Neural progenitor cell (in vitro differentiated cells): Measurements from ENCODE around the gene NCS1.

ENCODE experiments used
- CTCF ChIP-seq: fragments of 200-600 bp; sonication (generic); IDR thresholded peaks from 2 replicates; pipeline ENCODE4 v1.5.1; 2017; ENCODE audit warnings: antibody characterized with exemption, mild to moderate bottlenecking
- EZH2 ChIP-seq: fragments of 200-600 bp; sonication (generic); IDR thresholded peaks from 2 replicates; pipeline ENCODE4 v1.6.1; 2017; ENCODE audit warnings: antibody characterized with exemption, mild to moderate bottlenecking, moderate library complexity
- EZH2phosphoT487 ChIP-seq: fragments of 200-600 bp; sonication (generic); IDR thresholded peaks from 2 replicates; pipeline ENCODE4 v1.6.1; 2017; ENCODE audit warnings: antibody characterized with exemption

- TF ChIP-seq CTCF (no peak), EZH2phosphoT487 (no peak), EZH2 (no peak)
Measured at GRCh38 chr9:130229759-130230158, 57.6 kb downstream of the NCS1 start.
